Heart left ventricle (tissue), 13 donors: ENCODE data around the gene SPAG7.

Experiments
- POLR2A ChIP-seq, 2 donors: fragments of 450-650 bp; IDR thresholded peaks; one replicate each; pipeline ENCODE4 v1.6.1; 2017; ENCODE audit warnings: antibody characterized with exemption in 2 of 2, mild to moderate bottlenecking in 2 of 2, moderate library complexity in 2 of 2
- TF ChIP-seq, protein P1 (sequence below), 12 donors: fragments of 200-600 bp; sonication (generic) in 4 of 12; IDR thresholded peaks; one replicate each; pipeline versions ENCODE4 v1.5.0 to v1.8.0; 2018 to 2022; ENCODE audit warnings: antibody characterized with exemption in 12 of 12, mild to moderate bottlenecking in 5 of 12
- donor health status: ischemic (EF 13 %, LVEDD 7.1; RV severe dilation, severe dysfunction).
- donor health status: DM: no; HTN: yes; CAD: no.
- donor health status: DM: no; HTN: no; CAD: no.
- donor health status: ischemic (EF 25% LVEDD 6.9; RV normal size, moderate dysfunction).
- donor health status: ischemic (EF 25% LVEDD 5.7; RV mildly dilated, moderate dysfunction).
- donor health status: ischemic (EF 35%, LVEDD 5.7; RV mildly dilated, moderate dysfunction).
- donor health status: nonischemic (EF 11% LVEDD 7.7; RV severe dilation, severe dysfunction).
- donor health status: DM: yes; HTN: yes; CAD: no.
- donor health status: PGD.
- donor health status: ischemic (EF 29% LVEDD 5.4; RV normal size, mild dysfunction).
- donor health status: nonischemic (EF 23%, LVEDD 6.1; RV moderate dilation, normal function).

DNA sequence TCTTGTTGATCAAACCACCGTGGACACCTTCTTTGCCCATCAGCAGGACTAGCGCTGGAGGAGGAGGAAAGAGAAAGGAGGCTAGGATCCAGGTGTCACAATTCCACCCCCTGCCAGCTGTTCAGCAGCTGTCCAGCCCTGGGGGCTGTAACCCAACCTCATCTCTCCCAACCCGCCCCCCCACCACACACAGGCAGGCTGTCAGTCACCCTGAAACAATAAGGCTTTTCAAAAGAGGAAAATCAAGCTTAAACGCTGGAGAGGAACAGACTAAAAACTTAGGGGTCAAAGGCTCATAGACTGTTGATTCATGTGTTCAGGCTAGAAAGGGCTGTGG lies 21.7 kb downstream of the SPAG7 start:
- TF ChIP-seq, protein P1, sequence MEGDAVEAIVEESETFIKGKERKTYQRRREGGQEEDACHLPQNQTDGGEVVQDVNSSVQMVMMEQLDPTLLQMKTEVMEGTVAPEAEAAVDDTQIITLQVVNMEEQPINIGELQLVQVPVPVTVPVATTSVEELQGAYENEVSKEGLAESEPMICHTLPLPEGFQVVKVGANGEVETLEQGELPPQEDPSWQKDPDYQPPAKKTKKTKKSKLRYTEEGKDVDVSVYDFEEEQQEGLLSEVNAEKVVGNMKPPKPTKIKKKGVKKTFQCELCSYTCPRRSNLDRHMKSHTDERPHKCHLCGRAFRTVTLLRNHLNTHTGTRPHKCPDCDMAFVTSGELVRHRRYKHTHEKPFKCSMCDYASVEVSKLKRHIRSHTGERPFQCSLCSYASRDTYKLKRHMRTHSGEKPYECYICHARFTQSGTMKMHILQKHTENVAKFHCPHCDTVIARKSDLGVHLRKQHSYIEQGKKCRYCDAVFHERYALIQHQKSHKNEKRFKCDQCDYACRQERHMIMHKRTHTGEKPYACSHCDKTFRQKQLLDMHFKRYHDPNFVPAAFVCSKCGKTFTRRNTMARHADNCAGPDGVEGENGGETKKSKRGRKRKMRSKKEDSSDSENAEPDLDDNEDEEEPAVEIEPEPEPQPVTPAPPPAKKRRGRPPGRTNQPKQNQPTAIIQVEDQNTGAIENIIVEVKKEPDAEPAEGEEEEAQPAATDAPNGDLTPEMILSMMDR (IDR thresholded peaks at IDR 0.05) = no peak
- no peak for TF ChIP-seq POLR2A (IDR thresholded peaks at IDR 0.05)
